Measurements from ENCODE around the gene ELAVL3. TPM values are rescaled to one million over a fixed set of nuclear protein-coding genes. Genes with fewer than 3 reads are reported as not detected.
"Not testable (repeated sequence)": the region's sequence is repeated elsewhere in the genome, so short reads cannot be mapped to it uniquely, and the experiment has no call there.

The ELAVL3 gene
- polyA plus RNA-seq, 4 donors = 0.13 to 0.53 (median 0.22) TPM

GRCh38 chr19:11416346-11417052 lies 64.3 kb downstream of the ELAVL3 start:
- no peak for DNase-seq (ENCODE audit: low read depth in 4 of 4, low spot score in 3 of 4)

- DNase-seq (ENCODE audit: low read depth in 4 of 4, low spot score in 3 of 4) = no peak
Observed at GRCh38 chr19:11414544-11414943, 66.3 kb downstream of the ELAVL3 start.

- DNase-seq (ENCODE audit: low read depth in 4 of 4, low spot score in 3 of 4) = no peak
Observed at GRCh38 chr19:11410682-11411081, 70.2 kb downstream of the ELAVL3 start.

GRCh38 chr19:11408591-11408990 lies 72.3 kb downstream of the ELAVL3 start:
- no peak for DNase-seq (ENCODE audit: low read depth in 4 of 4, low spot score in 3 of 4)

- not testable (repeated sequence) for DNase-seq (ENCODE audit: low read depth in 4 of 4, low spot score in 3 of 4)
Observed at GRCh38 chr19:11406703-11407236, 74.1 kb downstream of the ELAVL3 start.

GRCh38 chr19:11405846-11406643 lies 74.8 kb downstream of the ELAVL3 start:
- DNase-seq (ENCODE audit: low read depth in 4 of 4, low spot score in 3 of 4) = no peak

- no peak for DNase-seq (ENCODE audit: low read depth in 4 of 4, low spot score in 3 of 4)
Observed at GRCh38 chr19:11404588-11405222, 76.1 kb downstream of the ELAVL3 start.

GRCh38 chr19:11401808-11402543 lies 78.9 kb downstream of the ELAVL3 start:
- DNase-seq (ENCODE audit: low read depth in 4 of 4, low spot score in 3 of 4) = no peak

Other genes with a start within 250 kb of the ELAVL3 start
- under 1 TPM; 0.32 to 0.56 (median 0.48) TPM for gene ANGPTL8, start 241.4 kb downstream of the ELAVL3 start, polyA plus RNA-seq (ENCODE audit: insufficient read length in 4 of 4)
- 10 to 100 TPM; 29.6 to 56.0 (median 40.2) TPM for gene DOCK6, start 218.5 kb downstream of the ELAVL3 start, polyA plus RNA-seq (ENCODE audit: insufficient read length in 4 of 4)
- gene TSPAN16, start 184.9 kb downstream of the ELAVL3 start, polyA plus RNA-seq (ENCODE audit: insufficient read length in 4 of 4) = not detected
- 10 to 100 TPM in 3 of 4 donors, 1 to 10 TPM in 1; 8.6 to 18.4 (median 17.0) TPM for gene RAB3D, start 141.4 kb downstream of the ELAVL3 start, polyA plus RNA-seq (ENCODE audit: insufficient read length in 4 of 4)
- gene TMEM205, start 134.8 kb downstream of the ELAVL3 start, polyA plus RNA-seq (ENCODE audit: insufficient read length in 4 of 4) = 100 to 1,000 TPM in 3 of 4 donors, 10 to 100 TPM in 1; 64.3 to 142 (median 122) TPM
- gene CCDC159, start 134.5 kb downstream of the ELAVL3 start, polyA plus RNA-seq (ENCODE audit: insufficient read length in 4 of 4) = 10 to 100 TPM; 19.0 to 43.4 (median 23.4) TPM
- 10 to 100 TPM; 10.5 to 30.4 (median 17.1) TPM for gene PLPPR2, start 125.6 kb downstream of the ELAVL3 start, polyA plus RNA-seq (ENCODE audit: insufficient read length in 4 of 4)
- 1 to 10 TPM; 2.5 to 3.7 (median 3.0) TPM for gene SWSAP1, start 106.4 kb downstream of the ELAVL3 start, polyA plus RNA-seq (ENCODE audit: insufficient read length in 4 of 4)
- gene EPOR, start 96.7 kb downstream of the ELAVL3 start, polyA plus RNA-seq (ENCODE audit: insufficient read length in 4 of 4) = 10 to 100 TPM in 3 of 4 donors, 1 to 10 TPM in 1; 6.3 to 41.9 (median 20.9) TPM
- 100 to 1,000 TPM in 1 of 4 donors, 10 to 100 TPM in 2, 1 to 10 TPM in 1; 1.7 to 148 (median 71.4) TPM for gene RGL3, start 61.7 kb downstream of the ELAVL3 start, polyA plus RNA-seq (ENCODE audit: insufficient read length in 4 of 4)
- 1 to 10 TPM in 3 of 4 donors, under 1 TPM in 1; 0.56 to 2.6 (median 1.5) TPM for gene ODAD3, start 45.9 kb downstream of the ELAVL3 start, polyA plus RNA-seq (ENCODE audit: insufficient read length in 4 of 4)
- gene PRKCSH, start 45.4 kb downstream of the ELAVL3 start, polyA plus RNA-seq (ENCODE audit: insufficient read length in 4 of 4) = 100 to 1,000 TPM; 306 to 374 (median 342) TPM
- 10 to 100 TPM in 1 of 4 donors, 1 to 10 TPM in 3; 6.9 to 12.5 (median 8.3) TPM for gene ZNF653, start 24.8 kb upstream of the ELAVL3 start, polyA plus RNA-seq (ENCODE audit: insufficient read length in 4 of 4)
- gene ECSIT, start 48.1 kb upstream of the ELAVL3 start, polyA plus RNA-seq (ENCODE audit: insufficient read length in 4 of 4) = 10 to 100 TPM; 33.6 to 42.2 (median 37.8) TPM
- 10 to 100 TPM in 1 of 4 donors, 1 to 10 TPM in 3; 2.6 to 10.6 (median 4.0) TPM for gene CNN1, start 57.8 kb upstream of the ELAVL3 start, polyA plus RNA-seq (ENCODE audit: insufficient read length in 4 of 4)
- gene ELOF1, start 78.2 kb upstream of the ELAVL3 start, polyA plus RNA-seq (ENCODE audit: insufficient read length in 4 of 4) = 10 to 100 TPM; 42.2 to 59.9 (median 49.7) TPM
- gene ACP5, start 96.6 kb upstream of the ELAVL3 start, polyA plus RNA-seq (ENCODE audit: insufficient read length in 4 of 4) = 10 to 100 TPM in 1 of 4 donors, 1 to 10 TPM in 3; 3.9 to 16.0 (median 9.1) TPM
- 10 to 100 TPM; 33.0 to 50.7 (median 42.9) TPM for gene ZNF627, start 116.4 kb upstream of the ELAVL3 start, polyA plus RNA-seq (ENCODE audit: insufficient read length in 4 of 4)